ENCODE measurements around the gene CYTIP. TPM values are rescaled to one million over a fixed set of nuclear protein-coding genes. Genes with fewer than 3 reads are reported as not detected.

Gene CYTIP
- total RNA-seq, 1 experiment from 2014 or later, result 0.57 TPM

GRCh38 chr2:157424374-157424773 lies 19.5 kb downstream of the CYTIP start:
- in situ Hi-C loops (cut with HindIII; ENCODE audit: low pct_unique_long_range_greater_than_20kb, low sequenced_read_pairs), result no loop called here
- ChIA-PET POLR2A (no interaction called here), CTCF (no interaction called here)
- ATAC-seq, result no peak
- no TSS peak for BruUV-seq (replicated peaks)
- H3K36me3 ChIP-seq (ENCODE audit: control insufficient read depth, insufficient read depth, low read length), result no peaks in the 10 kb centered on the region; the same call in 1 of the 2 replicates
- no peak overlapping the region for H3K4me3 ChIP-seq (ENCODE audit: low read depth in 2 of 2, low read length in 2 of 2)
- DNase-seq (ENCODE audit: low read depth, low spot score), result no peak
- H3K9me3 ChIP-seq (ENCODE audit: control insufficient read depth, insufficient read depth, low read depth, low read length), result peaks cover 5% of the 10 kb centered on the region; the same call in 1 of the 2 replicates
- no peak overlapping the region for H3K27ac ChIP-seq (ENCODE audit: low read length)
- no peaks in the 10 kb centered on the region for H3K27me3 ChIP-seq (ENCODE audit: control insufficient read depth, insufficient read depth, low read length)
- intact Hi-C loops (cut with micrococcal nuclease; ENCODE audit: unreplicated experiment), result no loop called here
- TF ChIP-seq REST (IDR thresholded peaks at IDR 0.05; ENCODE audit: insufficient read depth in 1 of 2, low read depth in 2 of 2, low read length in 1 of 2) (no peak), CTCF (IDR thresholded peaks at IDR 0.05) (no peak), TCF7L2 (IDR thresholded peaks at IDR 0.05; ENCODE audit: low read depth, low read length) (no peak), POLR2AphosphoS5 (IDR thresholded peaks at IDR 0.05; ENCODE audit: low read depth, low read length) (no peak)
- no peaks in the 10 kb centered on the region for H3K4me1 ChIP-seq (ENCODE audit: control insufficient read depth, insufficient read depth, low read length)

GRCh38 chr2:157421964-157422363 lies 21.9 kb downstream of the CYTIP start:
- no peaks in the 10 kb centered on the region for H3K4me1 ChIP-seq (ENCODE audit: control insufficient read depth, insufficient read depth, low read length)
- no peak overlapping the region for H3K27ac ChIP-seq (ENCODE audit: low read length)
- no peak for ATAC-seq
- TF ChIP-seq POLR2AphosphoS5 (IDR thresholded peaks at IDR 0.05; ENCODE audit: low read depth, low read length) (no peak), TCF7L2 (IDR thresholded peaks at IDR 0.05; ENCODE audit: low read depth, low read length) (no peak), SIN3A (IDR thresholded peaks at IDR 0.05; ENCODE audit: borderline replicate concordance, insufficient read depth, low read depth, low read length) (no peak), REST (IDR thresholded peaks at IDR 0.05; ENCODE audit: insufficient read depth in 1 of 2, low read depth in 2 of 2, low read length in 1 of 2) (no peak), CTCF (IDR thresholded peaks at IDR 0.05) (no peak)
- BruUV-seq (replicated peaks), result no TSS peak
- DNase-seq (ENCODE audit: low read depth, low spot score), result no peak
- intact Hi-C loops (cut with micrococcal nuclease; ENCODE audit: unreplicated experiment), result no loop called here
- H3K36me3 ChIP-seq (ENCODE audit: control insufficient read depth, insufficient read depth, low read length), result no peaks in the 10 kb centered on the region; the same call in 1 of the 2 replicates
- no peaks in the 10 kb centered on the region for H3K27me3 ChIP-seq (ENCODE audit: control insufficient read depth, insufficient read depth, low read length)
- in situ Hi-C loops (cut with HindIII; ENCODE audit: low pct_unique_long_range_greater_than_20kb, low sequenced_read_pairs), result no loop called here
- H3K9me3 ChIP-seq (ENCODE audit: control insufficient read depth, insufficient read depth, low read depth, low read length), result peaks cover 5% of the 10 kb centered on the region; the same call in 1 of the 2 replicates
- ChIA-PET CTCF (no interaction called here), POLR2A (no interaction called here)
- H3K4me3 ChIP-seq (ENCODE audit: low read depth in 2 of 2, low read length in 2 of 2), result no peak overlapping the region

Data from Panc1 (cell line).